AG09309 (cell line): ENCODE results near the gene EXT2.

Experiments used
- DNase-seq: peaks from one replicate; pipeline ENCODE4 v3.0.0-alpha.2; 2010; ENCODE audit warnings: low read depth
- H3K4me3 ChIP-seq: 2 replicates; pipeline ENCODE4 v1.5.1; 2011; ENCODE audit warnings: mild to moderate bottlenecking, low read depth, low read length, moderate library complexity; ENCODE audit not compliant: control insufficient read depth
- CTCF ChIP-seq: IDR thresholded peaks from 2 replicates; pipeline ENCODE4 v1.5.1; 2011; ENCODE audit warnings: mild to moderate bottlenecking, low read depth, low read length, inconsistent platforms; ENCODE audit not compliant: insufficient read depth, control insufficient read depth; ENCODE audit errors: missing control alignments

The EXT2 gene

GRCh38 chr11:44198146-44198724 is 102.8 kb downstream of the EXT2 start:
- no peak for TF ChIP-seq CTCF
- no peak for DNase-seq
- H3K4me3 ChIP-seq = no peak overlapping the region

GRCh38 chr11:44199298-44199697 is 103.8 kb downstream of the EXT2 start:
- no peak for DNase-seq
- TF ChIP-seq CTCF = no peak
- H3K4me3 ChIP-seq = no peak overlapping the region

- DNase-seq = no peak
- TF ChIP-seq CTCF = no peak
- no peak overlapping the region for H3K4me3 ChIP-seq
Observed at GRCh38 chr11:44199816-44200215, 104.3 kb downstream of the EXT2 start.

GRCh38 chr11:44203270-44204043 is 108.0 kb downstream of the EXT2 start:
- TF ChIP-seq CTCF = no peak
- no peak overlapping the region for H3K4me3 ChIP-seq
- no peak for DNase-seq

- no peak for DNase-seq
- no peak overlapping the region for H3K4me3 ChIP-seq
- TF ChIP-seq CTCF = no peak
Observed at GRCh38 chr11:44205352-44205751, 109.9 kb downstream of the EXT2 start.

GRCh38 chr11:44205836-44206235 is 110.4 kb downstream of the EXT2 start:
- no peak for TF ChIP-seq CTCF
- no peak for DNase-seq

More at GRCh38 chr11:44205836-44206235, 110.4 kb downstream of the EXT2 start:
- no peak overlapping the region for H3K4me3 ChIP-seq
